Midbrain (tissue), 1 donor: ENCODE measurements around the gene HSD11B2.
A peak's percentile ranks its signal among the peaks of the same experiment; 100 is the strongest.

ENCODE experiments used
- DNase-seq: peaks from one replicate; lab custom pipeline; 2025; lab: John Stamatoyannopoulos, UW

The HSD11B2 gene

DNA sequence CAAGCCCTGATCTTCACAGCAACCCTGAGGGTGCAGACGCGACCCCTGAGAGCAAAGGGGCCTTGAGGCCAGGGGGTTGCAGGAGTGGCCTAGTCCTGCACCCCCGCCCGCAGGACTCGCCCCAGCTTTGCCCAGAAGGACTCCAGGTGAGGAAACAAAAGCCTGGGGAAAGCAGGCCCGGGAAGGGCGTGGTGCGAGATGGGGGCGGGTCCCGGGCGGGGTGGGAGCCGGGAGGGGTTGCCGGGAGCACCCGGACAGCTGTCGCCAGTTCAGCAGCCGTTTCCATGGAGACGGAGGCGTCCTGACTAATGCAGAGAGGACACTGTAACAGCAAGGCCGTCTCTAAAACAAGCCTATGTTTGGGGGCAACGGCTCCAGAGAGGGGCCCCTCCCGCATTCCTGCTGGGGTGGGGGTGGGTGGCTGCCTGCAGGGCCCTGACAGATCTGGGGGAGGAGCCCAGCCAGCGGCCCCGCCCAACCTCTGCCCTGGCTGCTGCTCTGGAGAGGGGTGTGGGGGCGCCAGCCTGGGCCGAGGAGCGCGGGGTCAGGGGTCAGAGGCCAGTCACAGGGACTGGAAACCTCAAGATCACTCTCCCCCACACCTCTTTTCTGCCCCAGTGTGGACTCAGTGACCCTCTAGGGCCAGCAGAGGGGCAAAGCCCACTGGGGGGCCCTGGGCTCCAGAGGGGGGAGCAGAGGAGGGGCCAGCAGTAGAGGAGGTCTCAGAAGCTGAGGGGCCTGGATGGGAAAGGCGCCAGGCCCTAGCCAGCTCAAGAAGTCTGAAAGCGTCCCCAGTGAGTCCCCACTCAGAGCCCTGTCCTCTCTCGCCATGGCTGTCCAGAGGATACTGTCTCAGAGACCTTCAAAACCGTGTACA, 34.5 kb upstream of the HSD11B2 start:
- DNase-seq = peak; percentile 25

DNA sequence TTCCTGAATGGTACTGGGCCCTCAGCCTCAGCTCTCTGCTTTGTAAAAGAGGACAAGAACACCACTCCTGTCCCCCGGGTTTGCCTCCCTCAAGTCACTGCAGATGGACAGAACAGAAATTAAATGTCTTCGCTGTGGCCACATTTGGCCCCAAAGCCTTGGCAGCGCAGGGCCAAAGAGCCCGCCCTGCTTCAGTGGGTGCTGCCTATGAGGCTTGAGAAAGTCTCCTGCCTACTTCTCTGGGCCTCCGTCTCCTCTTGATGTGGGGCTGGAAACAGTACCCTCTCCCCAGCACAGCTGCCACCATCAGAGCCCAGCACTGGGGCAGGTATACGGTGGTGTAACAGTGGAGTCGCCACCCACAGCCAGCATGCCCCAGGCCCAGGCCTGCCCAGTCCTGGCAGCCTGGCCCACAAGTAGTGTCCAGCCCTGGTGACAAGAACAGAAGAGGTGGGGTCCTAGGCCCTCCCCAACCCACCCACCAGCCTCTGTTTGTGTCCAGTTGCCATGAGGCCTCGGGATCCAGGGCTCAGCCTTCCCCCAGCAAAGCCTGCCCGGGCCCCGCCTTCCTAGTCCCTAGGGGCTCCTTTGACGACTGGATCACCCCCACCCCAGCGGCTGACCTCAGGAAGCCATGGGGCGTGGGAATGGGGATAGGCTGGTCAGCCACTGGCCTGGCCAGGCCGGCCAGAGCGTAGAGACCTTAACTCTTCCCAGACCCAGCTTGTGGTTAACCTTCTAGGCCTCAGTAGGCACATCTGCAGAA, 33.7 kb upstream of the HSD11B2 start:
- no peak for DNase-seq

DNA sequence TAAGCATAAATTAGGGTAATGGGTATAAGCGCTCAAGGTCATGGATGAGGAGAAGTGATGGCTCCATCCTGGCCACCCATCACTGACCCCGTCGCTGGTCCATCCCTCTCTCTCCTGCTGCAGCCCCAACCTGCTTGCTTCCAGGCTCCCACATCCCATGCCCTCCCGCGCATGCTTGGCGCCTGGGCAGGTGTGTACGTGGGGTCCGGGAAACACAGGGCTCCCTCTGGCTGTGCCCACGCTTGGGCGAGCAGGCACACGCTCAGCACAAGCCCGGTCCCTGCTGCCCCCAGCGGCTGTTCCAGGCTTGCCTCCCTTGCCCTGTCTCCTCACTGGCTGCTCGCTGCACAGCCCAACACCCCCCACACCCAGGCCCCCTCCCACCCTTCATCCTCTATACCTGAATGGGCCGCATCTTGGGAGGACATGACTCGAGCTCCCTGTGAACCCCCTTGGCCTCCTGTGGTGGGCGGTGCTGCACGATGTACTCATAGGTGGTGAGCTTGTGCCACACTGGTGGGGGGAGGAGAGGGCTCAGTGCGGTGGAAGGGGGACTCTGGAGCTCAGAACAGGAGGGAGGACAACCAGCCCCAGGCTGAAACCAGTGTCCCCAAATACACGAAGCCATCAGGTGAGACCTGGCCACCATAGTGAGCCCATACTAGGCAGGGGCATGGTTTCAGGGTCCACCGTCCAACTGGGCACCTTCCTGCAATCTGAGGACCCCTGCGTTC, 32.9 kb upstream of the HSD11B2 start:
- DNase-seq = no peak

DNA sequence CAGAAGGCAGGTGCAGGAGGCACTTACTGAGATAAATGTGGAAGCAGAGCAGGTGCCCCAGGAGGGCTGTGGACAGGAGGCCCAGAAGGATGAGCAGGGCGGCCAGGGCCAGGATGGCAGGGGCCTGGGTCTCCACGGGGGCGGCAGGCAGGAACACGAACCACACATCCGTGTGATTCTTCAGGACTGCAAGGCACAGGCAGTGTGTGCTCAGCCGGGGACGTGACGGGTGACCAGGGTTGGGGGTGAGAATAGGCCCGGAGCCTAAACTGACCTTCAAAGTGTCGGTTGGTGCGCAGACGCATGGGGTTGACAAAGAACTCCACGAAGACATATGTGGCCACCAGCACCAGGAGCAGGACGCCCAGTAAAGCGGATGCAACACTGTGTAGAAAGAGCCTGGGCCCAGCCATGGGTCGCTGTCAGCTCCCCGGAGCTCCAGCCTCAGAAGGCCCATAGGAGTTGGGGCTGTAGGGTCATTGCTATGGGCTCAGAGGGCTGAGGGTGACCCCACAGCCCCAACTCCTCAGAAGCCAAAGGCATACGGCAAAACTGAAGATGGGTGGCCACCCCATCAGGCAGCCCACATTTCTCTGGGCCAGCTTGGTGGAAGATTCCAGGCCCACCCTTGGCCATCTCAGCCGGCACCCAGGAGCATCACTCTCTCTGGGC, 32.2 kb upstream of the HSD11B2 start:
- DNase-seq = no peak

DNA sequence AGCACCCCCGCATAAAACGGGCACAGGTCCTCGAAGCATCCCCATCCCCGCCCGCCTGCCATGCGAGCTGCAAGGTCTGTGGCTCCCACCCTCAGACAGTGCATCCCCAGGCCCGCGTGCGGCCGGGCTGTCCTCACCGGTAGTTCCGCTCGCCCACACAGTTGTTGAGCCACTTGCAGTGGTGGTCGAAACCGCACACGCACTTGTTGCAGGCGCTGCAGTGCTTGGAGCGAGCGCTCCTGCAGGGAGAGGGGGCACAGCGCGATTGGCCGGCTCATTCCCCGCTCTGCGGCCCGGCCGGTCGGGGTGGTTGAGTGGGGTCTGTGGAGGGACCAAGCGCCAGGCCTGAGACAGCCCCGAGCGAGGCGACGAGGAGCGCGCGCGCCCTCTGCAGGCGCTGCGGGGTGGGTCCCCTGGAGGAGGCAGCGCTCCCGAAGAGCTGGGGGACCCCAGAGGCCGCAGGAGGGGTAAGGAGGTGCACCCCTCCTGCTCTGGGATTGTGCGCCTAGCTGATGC, 31.6 kb upstream of the HSD11B2 start:
- DNase-seq = peak; percentile 52

DNA sequence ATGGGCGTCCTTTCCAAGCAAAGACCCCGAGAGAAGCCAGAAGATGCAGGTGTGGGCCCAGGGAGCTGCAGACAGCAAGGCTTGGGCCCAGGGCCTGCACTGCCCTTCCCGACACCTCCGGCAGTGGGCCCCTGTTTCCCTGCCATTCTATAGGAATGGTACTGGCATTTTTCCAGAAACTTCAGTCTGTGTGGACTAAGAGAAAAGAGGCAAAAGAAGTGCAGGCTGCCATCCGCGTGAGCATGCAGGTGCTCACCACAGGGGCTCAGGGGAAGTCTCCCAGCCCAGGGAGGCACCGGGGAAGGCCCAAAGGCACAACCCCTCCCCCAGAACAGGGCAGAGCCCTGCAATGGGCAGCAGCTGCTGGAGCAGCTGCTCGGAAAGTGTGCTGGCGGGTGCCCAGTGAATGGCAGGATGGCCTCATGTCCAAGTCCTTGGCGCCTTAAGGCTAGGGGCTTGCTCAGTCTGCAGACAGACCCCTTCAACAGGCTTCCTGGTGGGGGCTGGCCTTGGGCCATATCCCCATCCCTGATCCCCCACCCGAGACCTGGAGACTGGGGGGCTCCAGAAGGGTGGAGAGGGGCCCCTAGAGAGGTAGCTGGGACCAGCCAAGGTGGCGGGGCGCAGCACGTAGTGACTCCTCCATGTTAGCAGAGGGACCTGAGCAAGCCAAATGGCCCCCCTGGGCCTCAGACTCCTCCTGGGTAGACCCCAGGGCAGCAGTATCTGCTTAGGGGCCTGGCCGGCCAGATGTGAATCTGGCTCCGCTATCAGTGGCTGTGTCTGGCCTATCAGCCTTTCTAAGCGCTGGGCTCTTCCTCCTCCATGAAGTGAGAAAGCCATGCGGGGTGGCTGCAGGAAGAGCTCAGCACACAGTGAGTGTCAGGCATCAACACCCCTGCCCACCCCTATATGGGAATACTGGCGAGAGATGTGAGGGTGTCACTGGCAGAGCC, 30.9 kb upstream of the HSD11B2 start:
- no peak for DNase-seq

DNA sequence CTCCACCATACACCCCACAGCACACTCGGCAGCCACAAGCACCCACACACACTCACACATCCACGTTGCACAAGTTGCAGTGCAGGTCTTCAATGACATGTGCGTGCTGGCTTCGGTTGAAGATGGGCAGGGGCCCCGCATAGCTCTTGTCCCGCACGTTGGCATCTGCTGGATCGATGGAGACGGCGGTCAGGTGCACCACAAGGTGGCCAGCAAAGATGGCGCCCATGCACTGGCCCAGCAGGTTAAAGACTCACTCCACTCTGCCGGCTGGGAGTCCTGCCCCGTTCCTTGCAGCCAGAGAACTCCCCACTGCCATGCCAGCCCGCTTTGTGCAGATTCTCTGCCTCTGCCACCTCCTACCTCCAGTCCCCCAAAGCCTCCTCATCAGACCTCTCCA, 30.0 kb upstream of the HSD11B2 start:
- DNase-seq = no peak

DNA sequence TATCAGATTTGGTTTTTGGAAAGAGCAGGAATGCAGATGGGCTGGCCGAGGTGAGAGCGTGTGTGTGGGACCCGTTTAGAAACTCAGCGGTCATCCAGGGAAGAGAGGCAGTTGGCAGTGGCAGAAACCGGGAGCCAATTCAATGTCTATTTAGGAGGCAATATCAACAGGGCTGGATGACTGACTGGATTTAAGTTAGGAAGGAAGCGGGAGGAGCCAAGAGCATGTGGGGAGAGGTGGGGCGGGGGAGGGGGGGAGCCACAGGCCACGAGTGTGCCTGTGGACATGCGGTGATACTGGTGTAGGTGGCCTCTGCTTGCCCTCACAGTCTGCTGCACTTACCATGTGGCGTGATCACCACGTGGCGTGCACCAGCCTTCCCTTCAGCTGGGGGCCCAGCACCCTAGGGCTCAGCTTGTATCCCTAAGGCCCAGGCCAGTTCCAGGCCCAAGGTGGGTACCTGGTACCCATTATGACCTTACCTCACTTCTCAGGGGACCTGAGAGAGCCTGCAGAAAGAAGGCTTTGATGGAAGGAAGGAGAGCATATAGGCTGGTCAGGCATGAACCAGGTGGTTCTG, 26.9 kb upstream of the HSD11B2 start:
- no peak for DNase-seq

DNA sequence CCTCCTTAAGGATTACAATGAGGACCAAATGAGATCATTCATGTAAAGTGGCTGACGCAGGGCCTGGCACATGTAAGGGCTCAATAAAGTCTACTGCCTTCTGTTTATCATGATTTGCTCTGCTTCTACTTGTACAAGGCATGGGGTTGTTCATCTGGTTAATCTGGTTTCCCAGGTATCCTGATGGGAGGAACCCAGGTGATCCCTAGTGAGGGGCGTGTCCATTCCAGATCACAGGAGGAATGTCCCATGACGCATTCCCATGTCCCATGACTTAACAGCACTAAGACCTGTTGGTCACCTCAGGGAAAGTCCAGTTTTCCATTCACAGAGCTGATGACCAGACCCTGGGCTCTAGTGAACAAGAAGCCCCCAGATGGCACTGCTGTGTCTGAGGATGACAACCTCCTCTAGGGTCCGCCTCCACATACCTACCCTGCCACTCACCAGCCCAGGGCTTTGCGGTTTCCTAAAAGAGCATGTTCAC, 26.1 kb upstream of the HSD11B2 start:
- no peak for DNase-seq

DNA sequence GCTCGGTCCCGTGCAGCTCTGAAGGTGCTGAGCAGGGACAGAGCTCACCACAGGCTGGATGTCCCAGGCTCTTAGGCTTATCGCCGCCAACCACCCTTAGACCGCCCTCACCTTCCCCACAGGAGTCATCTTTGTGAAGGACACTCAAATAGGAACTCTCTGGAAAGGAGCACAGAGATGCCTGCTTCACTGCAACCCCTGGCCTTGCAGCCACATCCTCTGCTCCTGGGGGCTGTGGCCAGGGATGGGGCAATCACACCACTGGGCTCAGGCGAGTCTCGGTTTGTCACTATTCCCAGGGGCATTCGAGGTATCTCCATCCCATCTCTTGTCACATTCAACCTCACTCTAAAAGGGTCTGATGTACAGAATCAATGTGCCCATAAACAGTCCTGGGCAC, 25.6 kb upstream of the HSD11B2 start:
- DNase-seq = no peak

DNA sequence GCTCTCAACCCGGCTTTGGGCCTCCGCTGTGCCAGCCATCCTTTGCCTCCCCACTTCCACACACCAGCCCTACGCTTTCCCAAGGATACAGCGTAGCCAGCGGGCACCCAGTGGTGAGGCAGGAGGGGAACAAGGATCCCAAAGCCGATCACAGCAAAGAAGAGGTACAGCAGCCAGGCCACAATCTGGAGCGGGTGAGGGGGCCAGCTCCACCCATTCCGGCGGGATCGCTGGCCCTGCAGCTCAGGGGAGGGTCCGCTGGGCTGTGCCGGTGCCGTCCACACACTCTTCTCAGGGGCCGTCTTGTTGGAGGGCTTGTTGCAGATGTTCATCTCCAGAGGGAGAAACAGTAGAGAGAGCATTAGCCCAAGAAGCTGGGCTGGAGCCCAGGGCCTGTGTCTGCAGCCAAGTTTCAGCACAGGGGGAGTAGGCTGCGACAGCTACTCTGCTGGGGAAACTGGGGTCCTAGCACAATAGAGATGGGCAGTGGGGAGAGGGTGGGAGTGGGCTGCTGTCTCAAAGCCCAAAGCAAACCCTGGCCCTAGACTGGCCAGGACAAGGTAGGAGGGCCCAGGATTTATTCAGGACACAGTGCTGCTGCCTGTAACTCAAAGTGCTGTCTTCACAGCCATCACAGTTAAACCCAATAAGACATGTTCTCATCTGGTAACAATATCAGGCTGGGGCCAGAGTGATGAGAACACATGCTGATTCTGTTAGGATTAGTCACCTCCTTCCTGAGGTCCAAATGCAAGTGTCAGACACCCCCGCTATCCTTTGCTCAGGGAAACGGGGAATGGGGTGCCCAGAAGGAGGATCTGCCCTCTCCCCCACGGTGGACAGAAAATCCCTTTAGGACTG, 24.6 kb upstream of the HSD11B2 start:
- no peak for DNase-seq

DNA sequence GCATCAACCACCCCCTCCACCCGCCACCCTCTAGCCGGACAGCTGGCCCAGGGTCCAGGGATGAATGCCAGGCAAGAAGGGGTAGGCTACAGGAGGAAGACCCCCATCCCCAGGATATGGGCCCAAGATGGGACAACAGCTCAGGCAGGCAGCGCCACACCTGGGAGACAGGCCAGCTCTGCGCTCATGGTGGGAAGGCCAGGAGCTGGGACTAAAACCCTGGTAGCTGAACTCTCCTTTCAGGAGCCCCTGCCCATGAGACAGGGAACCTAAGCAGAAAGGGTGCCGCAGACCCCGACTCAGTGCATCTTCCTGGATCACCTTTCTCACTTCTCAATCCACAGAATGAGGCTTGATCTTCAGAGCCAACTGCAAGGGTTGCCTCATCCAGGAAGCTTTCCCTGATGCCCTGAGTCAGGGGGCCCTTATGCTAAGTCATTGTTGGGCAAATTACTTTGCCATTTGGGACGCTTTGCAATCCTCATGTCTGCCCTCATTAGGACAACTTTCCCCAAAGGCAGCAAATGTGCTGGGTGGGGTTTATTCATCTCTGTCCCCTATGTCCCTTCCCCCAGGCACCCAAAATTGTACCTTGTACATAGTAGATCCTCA, 23.6 kb upstream of the HSD11B2 start:
- DNase-seq = no peak

DNA sequence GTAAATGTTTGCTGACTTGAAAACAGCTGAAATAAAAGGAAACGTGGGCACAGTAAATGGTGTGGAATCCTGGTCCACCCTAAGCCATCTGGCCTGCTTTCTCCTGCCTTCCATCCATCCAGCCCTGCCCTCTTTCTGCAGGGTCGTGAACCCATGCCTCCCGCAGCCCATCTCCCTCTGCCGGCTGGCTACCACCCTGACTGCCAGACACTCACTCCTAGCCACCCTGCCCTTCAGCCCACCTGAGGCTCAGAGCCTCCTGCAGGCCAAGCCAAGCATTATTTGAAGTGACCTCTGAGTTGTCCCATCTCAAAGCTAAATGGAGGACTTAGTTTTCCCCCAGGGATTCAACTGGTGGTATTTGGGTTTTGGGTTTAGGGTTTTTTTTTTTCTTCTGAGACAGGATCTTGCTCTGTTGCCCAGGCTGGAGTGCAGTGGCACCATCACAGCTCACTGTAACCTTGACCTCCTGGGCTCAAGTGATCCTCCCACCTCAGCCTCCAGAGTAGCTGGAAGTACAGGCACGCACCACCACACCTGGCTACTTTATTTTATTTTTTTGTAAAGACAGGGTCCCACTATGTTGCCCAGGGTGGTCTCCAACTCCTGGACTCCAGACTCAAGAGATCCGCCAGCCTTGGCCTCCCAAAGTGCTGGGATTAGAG, 23.0 kb upstream of the HSD11B2 start:
- no peak for DNase-seq

DNA sequence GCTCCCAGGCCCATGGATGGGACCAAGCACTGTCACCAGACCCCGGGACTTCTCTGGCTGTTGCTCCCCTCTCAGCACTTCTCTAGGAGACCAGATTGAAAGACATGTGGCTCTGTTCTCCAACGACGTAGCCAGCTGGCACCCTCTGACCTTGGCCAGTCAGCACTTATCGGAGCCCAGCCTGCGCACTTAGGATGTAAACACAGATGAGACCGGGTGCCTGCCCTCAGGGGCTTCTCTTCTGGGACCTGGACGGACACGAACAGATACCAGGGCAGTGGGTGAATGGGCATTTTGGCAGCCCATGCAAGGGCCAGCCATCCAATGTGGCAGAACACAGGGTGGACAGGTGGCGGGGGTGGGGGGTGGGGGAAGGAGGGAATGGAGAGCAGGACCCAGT, 21.3 kb upstream of the HSD11B2 start:
- no peak for DNase-seq

DNA sequence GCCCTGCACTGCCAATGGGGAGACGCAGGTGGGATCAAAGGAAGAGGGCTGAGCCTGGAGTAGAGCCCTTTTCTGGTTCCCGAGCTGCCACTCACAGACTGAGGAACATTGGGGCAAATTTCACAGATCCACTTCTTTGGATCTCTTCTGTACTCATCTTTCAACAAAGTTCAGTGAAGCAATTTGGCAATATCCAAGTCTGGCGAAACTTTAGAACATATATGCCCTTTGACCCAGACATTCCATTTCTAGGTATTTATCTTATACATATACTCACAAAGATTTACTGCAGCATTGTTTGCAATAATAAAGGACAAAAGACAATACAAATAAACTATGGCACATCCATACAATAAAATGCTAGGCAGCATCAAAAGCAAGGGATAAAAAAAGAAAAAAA, 19.6 kb upstream of the HSD11B2 start:
- no peak for DNase-seq

DNA sequence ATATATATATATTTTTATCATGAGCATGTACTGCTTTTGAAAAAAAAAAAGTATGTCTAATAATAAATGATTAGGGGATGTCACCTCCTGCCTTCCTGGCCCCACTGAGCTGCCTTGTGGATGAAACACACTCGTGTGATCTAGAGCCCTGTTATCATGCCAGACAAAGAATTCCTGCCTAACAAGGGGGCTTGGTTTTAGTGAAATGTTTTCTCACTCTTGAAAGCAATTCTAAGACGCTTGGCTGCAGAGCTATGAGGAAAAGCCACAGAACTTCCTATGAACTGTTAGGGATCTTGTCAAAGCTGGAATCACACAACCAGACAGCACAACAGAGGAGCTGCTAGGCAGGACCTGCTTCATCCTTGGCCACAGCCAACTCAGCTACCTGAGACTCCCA, 18.6 kb upstream of the HSD11B2 start:
- no peak for DNase-seq

DNA sequence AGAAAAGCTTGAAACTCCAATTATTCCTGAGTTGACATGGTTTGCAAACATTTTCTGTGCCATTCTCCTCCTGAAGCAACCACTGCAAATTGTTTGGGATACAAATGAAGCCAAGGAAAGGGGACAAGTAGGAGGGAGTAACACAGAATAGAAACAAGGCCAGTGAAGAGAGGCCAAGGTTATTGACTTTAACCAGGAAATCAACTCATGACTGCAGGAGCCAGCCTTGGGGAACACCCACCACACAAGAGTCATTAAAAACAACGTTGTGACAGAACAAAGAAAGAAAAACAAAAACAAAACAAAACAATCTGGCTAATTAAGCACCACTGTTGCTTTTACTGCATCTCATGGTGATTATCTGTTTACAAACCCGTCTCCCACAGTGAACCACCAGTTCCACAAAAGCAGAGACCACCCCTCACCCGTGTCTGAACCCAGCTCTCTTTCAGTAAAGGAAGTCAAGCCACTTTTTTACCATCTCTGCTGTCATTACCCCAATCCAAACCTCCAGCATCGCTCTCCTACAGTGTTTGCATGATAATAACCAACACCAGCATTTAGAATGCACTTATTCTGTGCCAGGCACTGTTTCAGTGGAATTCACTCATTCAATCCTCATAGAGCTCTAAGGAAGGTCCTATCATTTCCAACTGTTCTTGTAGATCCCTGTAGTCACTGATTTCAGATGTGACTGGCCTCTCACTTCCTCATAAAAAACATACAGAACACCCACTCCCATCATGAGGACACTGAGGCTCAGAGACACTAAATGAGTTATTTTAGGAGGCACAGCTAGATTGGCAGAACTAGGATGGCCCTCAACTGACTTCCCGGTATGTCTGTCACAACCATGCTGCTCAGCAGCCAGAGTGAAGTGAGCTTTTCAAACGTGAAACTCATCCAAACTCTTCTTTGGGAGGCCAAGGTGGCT, 16.7 kb upstream of the HSD11B2 start:
- no peak for DNase-seq
